ENCODE results near the gene PRPH.

PRPH gene

GRCh38 chr12:49327368-49327767 lies 32.4 kb downstream of the PRPH start:
- no peak for ATAC-seq
- TF ChIP-seq TSHZ2 (CRISPR knock-in tag; IDR thresholded peaks at IDR 0.05) = no peak
- no peak for TF ChIP-seq CSDC2 (CRISPR knock-in tag; IDR thresholded peaks at IDR 0.05)
- no peak for TF ChIP-seq ARNTL (CRISPR knock-in tag; IDR thresholded peaks at IDR 0.05; ENCODE audit: borderline replicate concordance, low read depth)
- TF ChIP-seq ZFP30 (CRISPR knock-in tag; IDR thresholded peaks at IDR 0.05) = no peak
- no peak for TF ChIP-seq ESRRG (CRISPR knock-in tag; IDR thresholded peaks at IDR 0.05)
- TF ChIP-seq CREB5 (CRISPR knock-in tag; IDR thresholded peaks at IDR 0.05; ENCODE audit: low read depth) = no peak
- TF ChIP-seq CSRNP3 (CRISPR knock-in tag; IDR thresholded peaks at IDR 0.05) = no peak
- TF ChIP-seq ZFP3 (CRISPR knock-in tag; IDR thresholded peaks at IDR 0.05) = no peak
- no peak for TF ChIP-seq SNAI2 (CRISPR knock-in tag; IDR thresholded peaks at IDR 0.05)
- TF ChIP-seq TOX (CRISPR knock-in tag; IDR thresholded peaks at IDR 0.05; ENCODE audit: borderline replicate concordance) = no peak
- no peak for TF ChIP-seq OSR1 (CRISPR knock-in tag; IDR thresholded peaks at IDR 0.05)

GRCh38 chr12:49327887-49328286 lies 32.9 kb downstream of the PRPH start:
- no peak for TF ChIP-seq ISL1 (CRISPR knock-in tag; IDR thresholded peaks at IDR 0.05)
- TF ChIP-seq RARB (CRISPR knock-in tag; IDR thresholded peaks at IDR 0.05) = no peak
- no peak for TF ChIP-seq TCF4 (CRISPR knock-in tag; IDR thresholded peaks at IDR 0.05; ENCODE audit: borderline replicate concordance)
- TF ChIP-seq CSRNP3 (CRISPR knock-in tag; IDR thresholded peaks at IDR 0.05) = no peak
- no peak for TF ChIP-seq ZC3H10 (CRISPR knock-in tag; IDR thresholded peaks at IDR 0.05)
- TF ChIP-seq ZFP3 (CRISPR knock-in tag; IDR thresholded peaks at IDR 0.05) = no peak
- TF ChIP-seq PATZ1 (CRISPR knock-in tag; IDR thresholded peaks at IDR 0.05; ENCODE audit: borderline replicate concordance) = no peak
- TF ChIP-seq BACH2 (CRISPR knock-in tag; IDR thresholded peaks at IDR 0.05; ENCODE audit: borderline replicate concordance) = no peak
- no peak for TF ChIP-seq POU6F1 (CRISPR knock-in tag; IDR thresholded peaks at IDR 0.05; ENCODE audit: borderline replicate concordance, low read depth)
- no peak for TF ChIP-seq SNAI2 (CRISPR knock-in tag; IDR thresholded peaks at IDR 0.05)
- ATAC-seq = no peak

- ATAC-seq = no peak
- TF ChIP-seq RARB (CRISPR knock-in tag; IDR thresholded peaks at IDR 0.05) = no peak
- no peak for TF ChIP-seq TCF4 (CRISPR knock-in tag; IDR thresholded peaks at IDR 0.05; ENCODE audit: borderline replicate concordance)
- no peak for TF ChIP-seq CSRNP3 (CRISPR knock-in tag; IDR thresholded peaks at IDR 0.05)
- no peak for TF ChIP-seq ESRRG (CRISPR knock-in tag; IDR thresholded peaks at IDR 0.05)
- TF ChIP-seq BACH2 (CRISPR knock-in tag; IDR thresholded peaks at IDR 0.05; ENCODE audit: borderline replicate concordance) = no peak
- no peak for TF ChIP-seq POU6F1 (CRISPR knock-in tag; IDR thresholded peaks at IDR 0.05; ENCODE audit: borderline replicate concordance, low read depth)
- no peak for TF ChIP-seq PATZ1 (CRISPR knock-in tag; IDR thresholded peaks at IDR 0.05; ENCODE audit: borderline replicate concordance)
- no peak for TF ChIP-seq CSDC2 (CRISPR knock-in tag; IDR thresholded peaks at IDR 0.05)
- TF ChIP-seq ARNTL (CRISPR knock-in tag; IDR thresholded peaks at IDR 0.05; ENCODE audit: borderline replicate concordance, low read depth) = no peak
- TF ChIP-seq OSR1 (CRISPR knock-in tag; IDR thresholded peaks at IDR 0.05) = no peak
- no peak for TF ChIP-seq TOX (CRISPR knock-in tag; IDR thresholded peaks at IDR 0.05; ENCODE audit: borderline replicate concordance)
- no peak for TF ChIP-seq GLIS3 (CRISPR knock-in tag; IDR thresholded peaks at IDR 0.05)
- TF ChIP-seq ISL1 (CRISPR knock-in tag; IDR thresholded peaks at IDR 0.05) = no peak
- no peak for TF ChIP-seq ZFP3 (CRISPR knock-in tag; IDR thresholded peaks at IDR 0.05)
Observed at GRCh38 chr12:49328816-49329215, 33.9 kb downstream of the PRPH start.
